GM21423 (cell line): Measurements from ENCODE around the gene GLYATL1.

Experiments
- ATAC-seq: cut with Tn5 transposase; IDR thresholded peaks from one replicate; pipeline ENCODE4 v1.9.1; 2021; ENCODE audit warnings: mild to moderate bottlenecking, moderate library complexity; ENCODE audit not compliant: unreplicated experiment

The GLYATL1 gene

GRCh38 chr11:58926251-58926650, 13.0 kb upstream of the GLYATL1 start:
- no peak for ATAC-seq

- ATAC-seq, result no peak
These were observed 12.6 kb upstream of the GLYATL1 start for GRCh38 chr11:58926695-58927094.

DNA sequence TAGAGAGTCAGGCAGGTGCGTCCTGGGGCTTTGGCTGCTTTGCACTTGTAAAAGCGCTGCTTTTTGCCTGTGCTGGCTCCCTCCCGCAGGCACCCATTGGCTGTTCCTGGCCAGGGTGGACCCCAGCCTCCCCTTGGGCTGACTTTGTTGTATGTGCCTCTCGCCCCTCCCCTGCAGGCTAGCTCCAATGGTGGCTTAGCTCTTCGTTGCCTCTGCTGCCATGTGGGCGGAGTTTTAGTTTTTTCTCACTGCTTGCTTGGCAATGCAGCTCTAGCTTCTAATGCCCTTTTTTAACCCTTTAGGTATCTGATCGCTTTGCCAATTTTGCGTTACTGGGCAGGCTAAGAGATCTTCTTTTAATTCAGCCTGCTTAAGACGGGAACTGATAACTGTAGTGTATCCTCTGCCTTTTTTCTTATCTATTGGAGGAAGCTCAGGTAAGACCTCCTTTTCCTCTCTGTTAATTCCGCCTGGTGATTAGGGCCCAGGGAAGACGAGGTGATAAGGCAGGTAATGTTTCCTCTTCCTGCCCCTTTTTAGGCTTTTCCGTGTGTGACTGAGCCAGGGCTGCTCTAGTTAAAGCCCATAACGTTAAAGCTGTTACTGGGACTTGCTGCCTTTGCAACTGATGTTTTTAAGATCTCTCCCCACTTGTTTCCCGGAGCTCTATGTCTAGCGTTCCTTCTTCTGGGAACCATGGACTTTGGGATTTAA, 11.7 kb upstream of the GLYATL1 start:
- ATAC-seq, result no peak

DNA sequence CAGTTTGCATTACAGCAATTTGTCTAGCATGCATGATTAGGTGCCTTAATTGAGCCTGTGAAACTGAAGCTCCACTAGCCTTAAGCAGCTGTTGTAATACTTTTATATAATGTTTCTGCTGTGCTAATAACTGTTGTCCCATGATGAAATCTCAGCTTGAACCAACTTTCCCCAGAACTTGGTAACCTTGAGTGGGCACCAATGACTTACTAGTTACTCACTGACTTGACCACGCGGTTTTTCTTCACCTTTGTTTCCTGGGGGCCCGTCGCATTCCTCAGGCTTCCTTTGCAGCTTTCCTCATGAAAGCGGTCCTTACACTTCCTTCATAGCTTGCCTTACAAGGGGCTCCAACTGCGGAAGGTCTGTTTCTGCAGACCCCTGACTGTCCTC, 11.2 kb upstream of the GLYATL1 start:
- ATAC-seq, result no peak

DNA sequence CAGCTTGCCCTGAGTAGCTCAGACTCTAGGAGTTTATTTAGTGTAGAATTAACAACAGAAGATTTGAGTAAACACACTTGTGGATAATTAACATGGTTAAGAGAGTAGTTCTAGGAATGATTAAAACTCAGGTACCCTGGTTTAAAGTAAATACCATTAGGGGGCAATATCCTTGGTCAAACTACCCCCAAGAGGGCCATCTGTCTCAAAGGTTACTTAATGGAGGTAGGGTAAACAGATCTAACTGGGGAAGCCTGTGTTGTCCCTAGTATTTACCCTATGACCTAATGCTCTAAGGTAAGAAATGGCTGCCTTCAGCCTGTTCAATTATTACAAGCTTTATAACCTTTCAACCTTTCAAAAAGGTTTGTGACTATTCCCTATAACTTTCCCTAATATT, 10.6 kb upstream of the GLYATL1 start:
- no peak for ATAC-seq

- no peak for ATAC-seq
These were observed 8.4 kb upstream of the GLYATL1 start for GRCh38 chr11:58930926-58931325.

- ATAC-seq, result no peak
These were observed 5.6 kb upstream of the GLYATL1 start for GRCh38 chr11:58933661-58934060.

DNA sequence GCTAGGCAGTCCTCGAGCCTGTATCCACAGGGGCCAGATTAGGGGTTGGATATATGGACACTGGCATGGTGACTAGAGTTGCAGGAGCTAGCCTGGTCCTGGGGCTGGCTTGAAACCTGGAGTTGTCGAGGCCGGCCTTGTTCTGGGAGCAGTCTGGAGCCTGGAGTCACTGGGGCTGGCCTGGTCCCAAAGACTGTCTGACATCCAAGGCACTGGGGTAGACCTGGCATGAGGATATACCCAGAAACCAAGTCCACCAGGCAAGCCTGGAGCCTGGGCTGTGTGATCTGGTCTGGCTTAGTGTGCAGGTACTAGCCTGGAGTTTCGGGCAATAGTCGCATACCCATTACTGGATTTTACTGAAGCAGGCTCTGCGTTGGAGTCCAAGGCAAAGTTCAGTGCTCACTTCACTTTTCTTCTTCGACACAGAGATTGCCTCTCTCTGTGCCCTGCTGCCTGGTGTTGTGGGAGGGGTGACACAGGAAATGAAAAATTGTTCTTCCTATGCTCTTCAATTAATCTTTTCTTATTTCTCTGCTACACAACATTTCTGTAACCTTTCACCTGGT, 4.3 kb upstream of the GLYATL1 start:
- ATAC-seq, result no peak

DNA sequence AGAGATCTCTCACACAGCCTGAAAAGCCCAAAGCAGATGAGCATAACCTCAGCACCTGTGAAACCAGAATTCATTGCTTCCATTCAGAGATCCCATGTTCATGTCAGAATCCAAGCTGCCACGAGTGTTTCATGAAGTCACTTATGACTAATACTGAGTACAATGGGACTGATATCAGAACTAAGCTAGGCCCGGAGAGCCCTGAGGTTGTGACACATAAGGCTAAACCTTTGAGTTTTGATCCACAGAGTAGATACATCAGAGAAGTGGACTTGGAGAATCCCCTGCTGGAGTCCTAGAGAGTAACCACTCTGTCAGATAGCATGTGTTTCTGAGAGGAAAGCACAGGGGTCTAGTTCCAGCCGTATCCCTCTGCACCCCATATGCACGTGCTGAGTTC, 890 bp upstream of the GLYATL1 start:
- ATAC-seq, result no peak

DNA sequence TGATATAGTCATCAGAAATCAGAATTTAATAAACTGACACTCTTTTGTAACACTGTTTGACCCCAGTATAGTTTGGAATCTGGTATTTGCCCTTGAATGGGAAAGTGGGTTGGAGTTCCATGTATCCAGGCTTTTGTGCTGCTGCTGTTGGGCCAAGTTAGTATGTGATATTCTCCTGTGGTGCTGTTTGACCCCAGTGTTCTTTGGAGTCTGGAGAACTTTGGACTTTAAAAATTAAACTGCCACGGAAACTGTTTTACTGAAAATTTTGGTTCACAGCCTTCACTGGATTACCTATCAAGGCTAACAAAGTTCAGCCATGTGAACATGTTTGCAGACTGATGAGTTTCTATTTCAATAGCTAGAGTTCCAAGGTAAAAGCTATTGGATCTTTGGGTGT, 740 bp downstream of the GLYATL1 start:
- ATAC-seq, result no peak

DNA sequence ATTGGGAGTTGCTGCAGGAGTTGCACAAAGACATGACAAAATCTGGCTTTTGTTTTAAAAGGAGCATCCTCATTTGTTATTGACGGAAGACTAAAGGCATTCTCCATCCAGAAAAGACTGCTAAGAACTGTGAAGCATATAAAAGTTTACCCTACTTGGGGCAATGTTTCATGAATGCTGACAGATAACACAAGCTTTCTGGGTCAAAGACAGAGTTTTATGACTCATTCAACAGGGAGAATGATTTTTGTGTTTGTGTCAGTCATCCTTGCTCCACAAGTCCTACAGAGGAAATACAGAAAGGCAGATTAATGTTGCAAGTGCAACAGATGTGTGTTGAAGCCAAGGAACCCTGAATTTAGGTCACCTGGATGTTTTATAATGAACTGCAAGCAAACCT, 2.5 kb downstream of the GLYATL1 start:
- no peak for ATAC-seq

DNA sequence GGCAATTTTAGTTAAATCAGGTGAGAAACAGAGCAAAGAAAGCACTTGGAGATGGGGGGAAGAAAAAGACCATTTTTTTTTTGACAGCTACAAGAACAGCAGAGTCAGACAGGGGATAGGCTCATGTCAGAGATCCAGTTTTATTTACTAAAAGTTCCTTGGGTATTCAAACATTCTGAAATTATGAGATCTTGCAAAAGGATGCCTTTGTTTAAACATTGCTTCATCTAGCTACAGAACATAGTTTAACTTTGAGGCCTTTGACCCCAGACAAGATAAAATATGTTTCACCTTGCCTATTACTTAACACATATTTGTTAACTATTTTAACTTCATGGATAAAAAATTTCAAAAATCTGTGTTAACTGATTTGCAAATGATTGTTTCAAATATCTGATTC, 6.4 kb downstream of the GLYATL1 start:
- no peak for ATAC-seq

GRCh38 chr11:58949184-58949583, 9.9 kb downstream of the GLYATL1 start:
- ATAC-seq, result no peak

- no peak for ATAC-seq
These were observed 18.6 kb downstream of the GLYATL1 start for GRCh38 chr11:58957922-58958321.

GRCh38 chr11:58958500-58958899, 19.2 kb downstream of the GLYATL1 start:
- no peak for ATAC-seq

- no peak for ATAC-seq
These were observed 24.3 kb downstream of the GLYATL1 start for GRCh38 chr11:58963551-58964104.

GRCh38 chr11:58965246-58965985, 26.1 kb downstream of the GLYATL1 start:
- no peak for ATAC-seq

DNA sequence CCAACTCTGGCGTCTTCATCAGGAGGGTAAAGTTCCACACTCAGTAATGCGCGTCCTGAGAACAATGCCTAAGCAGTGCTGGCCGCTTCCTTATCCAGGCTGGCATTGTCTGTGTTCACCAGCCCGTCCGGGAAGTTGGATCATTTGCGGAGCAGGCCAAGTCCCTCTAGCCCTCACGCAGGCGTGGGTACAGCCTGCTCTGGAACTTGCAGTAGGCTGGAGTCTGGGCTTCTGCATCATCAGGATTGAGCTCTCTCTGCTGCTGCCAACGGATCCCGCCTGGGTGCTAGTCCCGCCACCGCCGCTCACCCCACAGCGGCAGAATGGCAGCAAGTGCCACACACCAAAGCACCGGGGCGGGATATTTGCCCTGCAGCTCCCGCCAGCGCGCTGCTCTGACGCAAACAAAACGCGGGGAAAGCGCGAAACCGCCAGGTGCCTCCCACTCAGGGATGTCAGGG, 29.0 kb downstream of the GLYATL1 start:
- ATAC-seq, result no peak

- ATAC-seq, result no peak
These were observed 38.2 kb downstream of the GLYATL1 start for GRCh38 chr11:58977470-58977869.

GRCh38 chr11:58979222-58979621, 39.9 kb downstream of the GLYATL1 start:
- no peak for ATAC-seq

GRCh38 chr11:58980159-58980843, 41.0 kb downstream of the GLYATL1 start:
- ATAC-seq, result no peak
